GM18519 (cell line): ENCODE measurements around the gene ILK.
A peak's percentile ranks its signal among the peaks of the same experiment; 100 is the strongest.

Experiments used
- ATAC-seq: cut with Tn5 transposase; IDR thresholded peaks from one replicate; pipeline ENCODE4 v1.9.1; 2021; ENCODE audit warnings: mild to moderate bottlenecking, moderate library complexity; ENCODE audit not compliant: unreplicated experiment, low FRiP score

Gene ILK

DNA sequence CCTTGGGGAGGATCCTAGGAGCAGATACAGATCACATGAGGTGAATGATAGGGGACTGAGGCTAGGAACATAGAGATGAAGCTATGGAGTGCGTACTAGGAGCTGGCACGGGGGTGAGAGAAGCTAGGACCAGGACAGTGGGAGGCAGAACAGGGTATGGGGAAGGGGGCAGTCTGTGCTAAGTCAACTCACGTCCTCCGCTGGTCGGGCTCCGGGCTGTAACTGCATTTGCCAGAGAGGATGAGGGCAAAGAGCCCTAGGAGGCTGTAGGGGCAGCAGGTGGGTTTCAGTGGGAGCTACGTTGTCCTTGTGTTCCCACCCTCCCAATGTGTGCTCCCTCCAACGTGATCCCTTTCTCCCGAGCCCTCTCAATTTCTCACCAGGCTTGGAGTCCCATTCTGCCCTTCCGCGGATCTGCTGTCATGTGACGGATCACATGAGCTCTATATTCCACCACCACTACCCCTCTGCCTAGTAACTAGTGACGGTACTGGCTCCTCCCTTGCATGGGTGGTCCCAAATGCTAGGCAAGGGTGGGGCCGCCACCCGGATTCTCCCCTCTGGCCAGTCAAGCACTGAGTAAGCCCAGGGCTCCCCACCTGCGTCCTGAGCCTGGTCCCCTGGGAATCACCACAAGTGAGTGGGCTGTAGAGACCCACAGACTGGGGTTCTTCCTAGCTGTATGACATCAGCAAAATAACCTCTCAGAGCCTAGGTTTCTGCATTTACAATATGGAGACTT lies 15.6 kb downstream of the ILK start, which contains the start of gene TPP1:
Gene TPP1 (minus strand): TSS at position 419 of the 742 bp plus-strand sequence. CDS start 22 bp downstream, at position 397.
- peak; percentile 97 for ATAC-seq

DNA sequence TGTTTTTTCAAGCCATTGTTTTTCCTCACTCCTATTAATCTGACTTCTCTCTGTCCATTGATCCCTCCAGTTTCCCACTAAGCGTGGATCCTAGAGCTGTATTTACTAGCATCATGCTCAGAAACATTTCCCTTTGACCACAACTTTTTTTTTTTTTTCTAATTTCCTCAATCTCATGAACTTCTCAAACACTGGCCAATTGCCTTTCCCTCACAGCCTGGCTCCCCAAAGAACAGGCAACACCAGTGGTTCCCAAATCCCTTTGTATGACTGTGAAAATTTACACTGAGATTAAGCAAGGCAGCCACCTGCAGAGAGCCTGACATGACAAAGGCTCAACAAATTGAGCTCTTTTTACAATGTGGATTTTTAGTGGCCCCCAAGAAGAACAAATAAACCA lies 17.1 kb downstream of the ILK start:
- no peak for ATAC-seq

DNA sequence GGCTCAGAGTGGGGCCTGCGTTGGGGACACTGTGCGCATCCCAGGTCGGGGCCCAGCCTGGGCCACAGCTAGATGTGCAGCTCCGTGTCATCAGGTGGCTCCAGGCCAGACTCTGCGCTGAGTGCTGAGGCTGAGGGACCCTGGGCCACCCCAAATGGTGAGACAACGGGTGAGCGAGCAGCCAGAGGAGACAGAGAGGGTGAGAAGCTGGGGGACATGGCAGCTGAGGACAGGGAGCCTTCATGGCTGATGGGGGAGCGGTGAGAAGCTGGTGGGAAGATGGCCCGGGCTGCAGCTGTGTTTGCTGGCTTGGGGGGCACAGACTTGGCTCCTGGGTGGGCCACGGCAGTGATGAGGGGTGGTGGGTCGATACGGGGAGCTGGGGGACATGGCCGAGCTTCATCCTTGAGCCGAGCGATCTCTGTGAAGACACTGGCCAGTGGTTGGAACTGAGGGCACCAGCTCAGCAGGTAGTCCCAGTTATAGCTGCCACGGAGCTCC lies 18.2 kb downstream of the ILK start:
- no peak for ATAC-seq

DNA sequence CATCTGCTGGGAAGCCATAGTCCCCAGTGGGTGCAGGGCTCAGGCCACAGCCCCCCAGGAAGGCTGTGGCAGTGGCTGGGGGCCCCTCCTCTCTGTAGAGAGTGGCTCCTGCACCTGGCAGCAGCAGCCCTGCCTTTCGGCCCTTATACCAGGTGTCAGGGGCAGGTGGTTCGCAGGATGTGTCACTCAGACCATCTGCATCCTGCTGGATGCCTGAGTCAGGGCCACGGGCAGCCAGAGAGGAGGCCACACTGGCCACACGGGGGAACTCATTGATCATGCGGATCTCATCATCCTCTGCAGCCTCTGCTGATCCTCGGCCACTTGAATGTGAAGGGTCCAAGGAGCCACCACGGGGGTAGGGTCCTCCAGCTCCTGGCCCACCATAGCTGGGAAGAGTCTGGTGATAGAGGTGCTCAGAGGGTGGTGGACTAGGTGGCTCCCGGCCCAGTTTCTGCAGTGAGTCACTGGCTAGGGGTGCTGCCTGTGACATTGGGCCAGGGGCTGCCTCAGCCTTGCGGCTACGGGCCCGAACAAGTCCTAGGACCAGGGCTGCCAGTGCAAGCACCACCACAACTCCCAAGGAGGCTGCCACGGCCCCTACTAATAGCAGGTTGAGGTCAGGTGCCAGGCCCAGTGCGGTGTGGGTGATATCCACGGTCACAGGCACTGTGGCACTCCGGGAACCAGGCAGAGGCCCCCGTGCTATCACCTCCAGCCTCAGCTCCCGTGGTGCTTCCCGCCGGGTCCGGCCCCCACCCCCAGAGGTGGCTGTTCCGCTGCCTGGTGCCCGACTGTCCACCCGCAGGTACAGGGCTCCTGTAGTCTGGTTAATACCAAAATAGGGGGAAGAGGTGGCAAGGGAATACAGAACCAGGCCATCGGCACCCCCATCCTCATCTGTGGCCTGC lies 18.9 kb downstream of the ILK start:
- ATAC-seq, result no peak

DNA sequence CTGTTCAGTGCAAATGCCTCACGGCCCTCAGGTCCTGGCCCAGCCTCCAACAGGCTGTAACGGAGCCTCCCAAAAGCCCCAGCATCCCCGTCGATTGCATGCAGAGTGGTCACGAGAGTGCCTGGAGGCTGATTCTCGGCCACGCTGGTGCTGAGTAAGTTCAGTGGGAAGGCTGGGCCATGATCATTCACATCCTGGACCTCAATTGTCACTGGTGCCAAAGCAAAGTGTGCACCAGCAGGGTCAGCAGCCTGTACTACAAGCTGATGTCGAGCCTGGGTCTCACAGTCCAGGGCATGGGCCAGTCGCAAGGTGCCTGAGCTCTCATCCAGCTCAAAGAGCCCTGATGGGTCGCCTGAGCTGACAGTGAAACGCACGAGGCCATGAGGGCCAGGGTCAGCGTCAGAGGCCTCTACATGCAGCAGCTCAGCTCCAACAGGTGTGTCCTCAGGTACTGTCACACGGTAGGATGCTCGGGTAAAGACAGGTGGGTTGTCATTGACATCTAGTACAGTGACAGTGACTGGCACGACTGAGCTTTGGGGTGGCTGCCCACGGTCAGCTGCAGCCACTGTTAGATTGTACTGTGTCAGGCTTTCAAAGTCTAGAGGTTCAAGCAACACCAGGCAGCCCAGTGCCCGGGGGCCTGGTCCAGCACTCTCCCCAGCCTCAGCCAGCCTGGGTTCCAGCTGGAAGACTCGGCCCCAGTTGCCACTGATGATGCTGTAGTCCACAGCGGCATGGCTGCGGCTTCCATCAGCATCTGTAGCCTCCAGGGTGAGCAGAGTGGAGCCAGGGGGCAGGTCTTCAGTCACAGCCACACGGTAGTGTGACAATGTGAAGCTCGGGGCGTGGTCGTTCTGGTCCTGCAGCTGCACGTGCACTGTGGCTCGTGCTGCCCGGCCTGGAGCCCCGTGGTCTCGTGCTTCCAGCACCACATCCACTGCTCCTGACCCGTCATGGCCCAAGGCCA lies 20.1 kb downstream of the ILK start:
- ATAC-seq, result no peak

DNA sequence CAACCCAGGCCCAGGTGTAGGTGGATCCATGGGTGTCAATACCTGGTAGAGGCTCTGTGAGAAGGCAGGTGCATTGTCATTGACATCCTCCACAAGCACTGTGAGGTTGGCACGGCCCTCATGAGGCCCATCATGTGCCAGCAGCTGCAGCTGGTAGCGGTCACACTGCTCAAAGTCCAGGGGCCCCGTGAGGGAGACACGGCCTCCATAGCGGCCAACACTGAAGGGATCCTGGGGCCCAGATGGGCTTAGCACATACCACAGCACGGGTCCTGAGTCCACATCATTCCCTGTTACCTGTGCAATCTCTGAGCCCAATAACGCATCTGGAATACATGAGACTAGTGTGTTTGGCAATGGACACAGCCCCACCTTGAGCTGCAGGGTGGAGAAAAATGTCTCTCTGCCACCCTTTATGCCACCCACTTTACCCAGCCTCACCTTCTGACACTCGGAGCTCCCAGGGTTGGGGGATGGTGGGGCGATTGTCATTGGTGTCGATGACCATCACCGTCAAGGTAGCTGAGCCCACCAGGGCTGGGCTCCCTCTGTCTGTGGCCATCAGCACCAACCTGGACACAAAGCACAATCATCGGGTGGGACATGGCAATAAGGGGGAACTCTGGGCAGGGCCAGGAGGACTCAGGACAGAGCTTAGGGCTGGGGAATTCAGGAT lies 21.7 kb downstream of the ILK start:
- ATAC-seq, result no peak

DNA sequence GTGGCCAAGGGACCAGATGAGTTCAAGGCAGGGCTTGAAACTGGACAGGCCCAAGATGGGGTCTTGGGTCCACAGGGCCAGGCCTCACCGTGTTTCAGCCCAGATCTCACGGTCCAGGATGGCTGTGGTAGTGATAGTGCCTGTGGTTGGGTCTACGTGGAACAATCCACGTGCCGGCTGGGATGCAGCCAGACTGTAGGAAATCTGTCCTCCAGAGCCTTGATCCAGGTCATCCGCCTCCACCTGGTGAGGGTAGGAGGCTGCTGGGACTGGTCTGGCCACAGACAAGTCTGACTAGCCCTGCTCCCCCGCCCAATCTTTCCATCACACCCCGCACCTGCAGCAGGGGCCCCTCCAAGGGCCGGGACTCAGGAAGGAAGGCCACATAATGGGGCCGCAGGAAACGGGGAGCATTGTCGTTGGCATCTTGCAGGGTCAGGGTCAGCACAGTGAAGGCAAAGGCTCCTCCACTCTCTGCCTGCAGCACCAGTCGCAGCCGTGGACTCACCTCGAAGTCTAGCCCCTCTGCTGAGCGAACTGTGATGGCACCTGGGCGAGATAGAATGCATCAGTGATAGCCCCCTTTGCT lies 22.4 kb downstream of the ILK start:
- ATAC-seq, result no peak

DNA sequence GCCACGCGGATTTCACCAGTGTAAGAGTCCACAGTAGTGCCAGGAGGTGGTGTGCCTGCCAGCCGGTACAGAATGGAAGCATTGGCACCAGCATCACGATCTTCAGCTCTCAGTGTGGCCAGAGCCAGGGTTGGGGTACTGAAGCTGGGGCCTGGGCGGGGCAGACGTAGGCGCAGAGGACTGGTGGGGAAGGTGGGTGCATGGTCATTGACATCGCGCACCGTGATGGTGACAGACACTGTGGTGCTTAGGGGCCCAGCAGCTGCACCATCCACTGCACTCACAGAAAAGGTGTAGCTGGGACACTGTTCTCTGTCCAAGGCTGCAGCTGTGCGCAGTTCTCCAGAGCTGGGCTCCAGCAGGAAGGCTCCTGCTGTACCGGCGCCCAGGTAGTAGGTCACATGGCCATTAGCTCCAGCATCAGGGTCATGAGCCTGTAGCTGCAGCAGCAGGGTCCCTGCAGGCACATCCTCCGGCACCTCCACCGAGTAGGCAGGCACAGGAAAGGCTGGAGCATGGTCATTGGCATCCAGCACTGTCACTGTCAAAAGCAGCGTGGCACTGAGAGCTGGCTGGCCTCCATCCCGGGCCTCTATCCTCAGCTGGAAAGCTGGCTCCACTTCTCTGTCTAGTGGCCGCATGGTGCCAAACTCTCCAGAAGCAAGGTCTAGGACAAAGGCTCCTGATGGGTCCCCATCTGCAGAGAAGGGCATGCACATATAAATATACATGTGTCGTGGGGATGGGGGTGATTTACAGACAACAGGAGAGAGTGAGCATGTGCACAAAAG lies 23.6 kb downstream of the ILK start:
- ATAC-seq, result no peak

DNA sequence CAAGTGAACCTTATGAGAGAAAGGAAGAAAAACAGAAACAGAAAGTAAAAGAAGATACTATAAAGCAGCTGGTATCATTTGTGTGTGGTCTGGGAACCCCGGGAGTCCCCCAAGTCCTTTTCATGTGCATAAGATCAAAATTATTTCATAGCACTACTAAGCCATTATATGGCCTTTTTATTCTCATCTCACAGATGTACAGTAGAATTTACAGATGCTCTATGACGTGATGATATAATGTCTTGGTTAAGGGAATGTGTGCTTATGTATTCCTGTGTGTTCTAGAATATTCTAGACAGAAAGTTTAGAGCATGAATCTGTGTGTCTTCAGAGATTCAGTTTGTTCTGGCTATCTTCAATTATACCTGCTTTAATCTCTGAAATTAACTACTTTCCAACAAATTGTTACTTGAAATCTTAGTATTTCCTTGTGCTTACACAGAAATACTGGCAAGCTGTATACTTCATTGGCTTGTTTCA lies 24.2 kb downstream of the ILK start:
- ATAC-seq, result peak; percentile 54

DNA sequence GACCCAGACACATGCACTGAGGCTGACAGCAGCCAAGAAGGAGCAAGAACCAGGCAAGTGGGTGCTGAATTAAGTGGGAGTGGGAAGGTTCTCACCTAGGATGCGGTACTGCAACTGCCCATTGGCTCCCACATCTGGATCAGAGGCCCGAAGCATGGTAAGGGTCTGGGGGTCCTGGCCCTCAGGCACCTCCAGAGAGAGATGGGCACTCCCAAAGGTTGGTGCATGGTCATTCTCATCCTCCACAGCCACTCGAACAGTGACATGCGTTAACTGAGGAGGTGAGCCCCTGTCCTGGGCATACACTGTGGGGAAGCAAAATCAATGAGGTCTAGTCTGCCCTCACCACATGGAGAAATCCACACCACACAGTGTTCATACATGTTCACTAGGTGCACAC lies 25.0 kb downstream of the ILK start:
- no peak for ATAC-seq

DNA sequence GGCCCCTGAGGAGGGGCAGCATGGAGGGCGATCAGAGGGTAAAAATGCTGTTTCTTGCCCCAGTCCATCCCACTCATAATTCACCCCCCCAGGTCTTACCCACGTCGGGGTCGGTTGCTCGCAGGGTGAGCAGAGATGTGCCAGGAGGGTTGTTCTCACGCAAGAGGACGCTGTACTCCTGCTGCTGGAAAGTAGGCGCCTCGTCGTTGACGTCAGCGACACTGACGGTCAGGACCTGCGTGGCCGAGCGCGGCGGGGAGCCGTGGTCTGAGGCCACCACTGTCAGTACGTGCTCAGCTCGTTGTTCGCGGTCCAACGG lies 26.0 kb downstream of the ILK start:
- ATAC-seq, result no peak

DNA sequence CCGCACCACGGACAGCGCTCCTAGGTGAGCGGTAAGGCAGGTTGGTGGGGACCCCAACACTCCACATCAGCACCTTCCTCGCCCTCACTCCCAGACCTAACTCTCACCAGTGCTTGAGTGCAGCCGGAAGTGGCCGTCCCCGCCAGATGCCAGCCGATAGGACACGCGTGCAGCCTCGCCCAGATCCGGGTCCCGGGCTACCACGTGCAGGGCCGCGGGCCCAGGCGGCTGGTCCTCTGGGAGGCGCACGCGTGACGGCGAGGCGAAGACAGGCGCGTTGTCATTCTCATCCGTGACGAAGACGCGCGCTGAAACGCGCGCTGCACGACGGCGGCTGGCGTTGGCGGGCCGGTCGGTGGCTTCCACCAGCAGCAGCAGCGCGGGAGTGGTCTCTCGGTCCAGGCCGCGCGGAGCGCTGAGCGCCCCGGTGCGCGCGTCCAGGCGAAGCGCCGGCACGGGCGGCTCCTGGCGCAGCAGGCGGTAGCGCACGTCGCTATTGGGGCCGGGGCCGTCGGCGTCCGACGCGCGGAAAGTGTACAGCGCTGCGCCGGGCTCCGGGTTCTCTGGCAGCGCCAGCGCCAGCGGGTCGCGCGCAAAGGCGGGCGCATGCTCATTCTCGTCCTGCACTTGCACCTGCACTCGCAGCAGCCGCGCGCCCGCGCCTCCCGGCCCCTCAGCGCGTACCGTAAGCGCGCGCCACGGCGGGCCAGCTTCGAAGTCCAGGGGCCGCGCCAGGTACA lies 26.5 kb downstream of the ILK start:
- no peak for ATAC-seq

DNA sequence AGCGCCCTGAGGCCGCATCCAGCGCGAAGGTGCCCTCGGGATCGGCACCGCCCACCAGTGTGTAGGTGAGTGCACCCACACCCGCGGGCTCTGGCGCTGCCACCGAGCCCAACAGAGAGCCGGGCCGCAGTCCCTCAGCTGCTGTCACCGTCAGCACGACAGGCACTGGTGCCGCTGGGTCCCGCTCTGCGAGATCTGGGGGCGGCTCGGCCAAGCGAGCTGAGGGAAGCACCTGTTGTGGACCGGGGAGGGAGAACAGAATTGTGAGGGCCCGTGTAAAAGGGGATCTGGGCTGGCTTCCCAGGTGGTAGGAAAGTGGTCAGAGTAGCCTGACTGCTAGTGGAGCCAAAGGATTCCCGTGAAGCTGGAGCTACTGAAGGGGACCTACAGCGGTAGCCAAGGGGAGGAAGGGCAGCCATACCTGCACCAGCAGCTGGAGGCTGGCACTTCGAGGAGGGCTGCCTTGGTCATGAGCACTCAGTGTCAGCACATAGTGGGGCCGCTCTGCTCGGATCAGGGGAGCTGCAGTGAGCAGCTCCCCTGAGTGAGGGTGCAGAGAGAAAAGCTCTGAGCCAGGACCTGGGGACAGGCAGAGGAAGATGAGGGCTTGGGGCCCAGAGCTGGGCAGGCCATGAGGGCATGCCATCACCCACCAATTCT lies 27.2 kb downstream of the ILK start:
- no peak for ATAC-seq

DNA sequence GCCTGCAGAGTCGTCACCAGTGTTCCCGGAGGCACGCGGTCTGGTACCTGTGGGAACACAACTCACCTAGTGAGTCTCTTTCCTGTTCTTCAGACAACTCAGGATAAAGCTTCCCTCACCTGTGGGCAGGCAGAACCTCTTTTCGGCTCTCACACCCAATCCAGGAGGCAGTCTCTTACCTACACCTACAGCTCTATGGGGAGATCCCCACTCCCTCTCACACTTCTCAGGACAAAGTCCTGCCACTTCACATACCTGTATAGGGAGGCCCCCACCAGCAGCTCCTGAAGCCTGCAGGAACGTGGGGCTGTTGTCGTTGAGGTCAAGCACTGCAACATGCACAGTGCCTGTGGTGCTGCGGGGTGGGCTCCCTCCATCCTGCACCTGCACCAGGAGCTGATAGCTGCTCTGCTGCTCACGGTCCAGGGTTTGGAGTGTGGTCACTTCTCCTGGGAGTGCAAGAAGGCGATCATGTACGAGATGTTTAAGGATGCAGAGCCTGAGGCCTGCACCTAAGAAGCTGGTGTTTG lies 27.9 kb downstream of the ILK start:
- no peak for ATAC-seq

DNA sequence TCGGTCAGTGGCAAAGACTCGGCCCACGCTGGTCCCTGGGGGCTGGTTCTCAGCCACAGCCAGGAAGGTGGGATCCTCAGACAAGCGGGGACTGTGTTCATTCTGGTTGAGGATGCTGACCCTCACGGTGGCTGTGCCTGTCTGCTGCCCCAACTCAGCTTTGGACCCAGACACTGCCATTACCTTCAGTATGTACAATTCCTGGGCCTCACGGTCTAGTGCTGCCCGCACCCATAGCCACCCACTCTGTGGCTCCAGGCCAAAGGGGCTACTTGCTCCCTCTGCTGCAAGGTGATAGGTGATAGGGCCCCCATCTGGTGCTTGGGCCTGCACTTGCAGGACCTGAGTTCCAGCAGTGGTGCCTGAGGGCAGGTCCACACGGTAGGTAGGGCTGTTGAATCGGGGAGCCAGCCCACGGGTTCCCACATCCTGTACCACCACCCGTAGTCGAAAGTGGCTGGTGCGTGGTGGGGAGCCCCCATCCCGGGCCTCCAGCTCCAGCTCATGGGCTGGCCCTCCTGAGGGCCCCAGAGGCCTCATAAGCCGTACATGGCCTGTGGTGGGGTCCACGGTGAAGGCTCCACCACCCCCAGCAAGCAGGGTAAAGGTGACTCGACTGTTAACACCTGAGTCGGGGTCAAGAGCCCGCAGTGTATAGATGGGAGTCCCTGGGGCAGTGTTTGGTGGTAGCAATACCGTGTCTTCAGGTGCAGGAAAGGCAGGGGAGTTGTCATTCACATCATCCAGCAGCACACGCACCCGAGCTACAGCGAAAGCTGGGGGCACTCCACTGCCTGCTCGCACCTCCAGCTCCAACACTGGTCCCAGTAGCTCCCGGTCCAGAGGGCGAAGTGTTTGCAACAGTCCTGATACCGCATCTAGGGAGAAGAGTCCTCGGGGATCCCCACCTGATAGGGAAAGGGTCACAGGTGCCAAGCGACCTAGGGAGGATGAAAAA lies 28.8 kb downstream of the ILK start:
- no peak for ATAC-seq
